Ovary (tissue), 3 donors: Measurements from ENCODE around the gene SRP68.

Source experiments
- CTCF ChIP-seq, 3 donors: fragments of 450-650 bp in 2 of 3; fragments of 200-600 bp in 1 of 3; IDR thresholded peaks; one replicate each; pipeline versions ENCODE4 v1.5.1 to v1.8.0; 2016 to 2022; ENCODE audit warnings: antibody characterized with exemption in 3 of 3, mild to moderate bottlenecking in 1 of 3
- EP300 ChIP-seq: sonication (generic); formaldehyde crosslinking; IDR thresholded peaks from one replicate; pipeline ENCODE4 v1.6.1; 2017; ENCODE audit warnings: antibody characterized with exemption
- POLR2A ChIP-seq: fragments of 450-650 bp; IDR thresholded peaks from one replicate; pipeline ENCODE4 v1.6.1; 2017; ENCODE audit warnings: antibody characterized with exemption, mild to moderate bottlenecking, moderate library complexity
- donor health status: DM: no; HTN: no; CAD: no.

GRCh38 chr17:76032780-76033108 is 39.6 kb downstream of the SRP68 start:
- TF ChIP-seq POLR2A: no peak
- TF ChIP-seq EP300: no peak
- TF ChIP-seq CTCF (IDR thresholded peaks at IDR 0.05): no peak
